ENCODE results near the gene FSTL4.
A peak's percentile ranks its signal among the peaks of the same experiment; 100 is the strongest.

FSTL4 gene

DNA sequence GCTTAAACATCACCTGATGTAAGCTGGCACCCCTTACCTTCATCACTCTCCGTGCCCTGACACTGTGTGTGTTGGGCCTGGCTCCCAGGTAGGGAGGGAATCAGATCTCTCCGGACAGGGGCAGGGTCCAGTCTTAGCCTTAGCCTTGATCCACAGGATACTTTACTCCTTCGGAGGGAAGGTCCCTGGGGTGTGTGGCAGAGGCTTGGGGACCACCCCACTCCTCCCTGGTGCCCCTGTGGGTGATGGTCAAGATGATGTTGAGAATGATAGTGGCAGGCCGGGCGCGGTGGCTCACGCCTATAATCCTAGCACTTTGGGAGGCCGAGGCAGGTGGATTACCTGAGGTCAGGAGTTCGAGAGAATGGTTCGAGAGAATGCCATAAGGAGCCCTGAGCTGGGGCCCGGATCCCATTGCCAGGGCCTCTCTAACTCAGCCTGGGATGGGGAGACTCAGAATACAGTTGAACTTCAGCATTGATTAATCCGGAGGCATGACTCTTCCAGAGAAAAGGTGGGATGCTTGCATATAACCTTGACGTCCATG lies 291.0 kb downstream of the FSTL4 start:
- Histone ChIP-seq H3K4me1 (ENCODE audit: insufficient read depth, poor library complexity, severe bottlenecking) (no peaks in the 10 kb centered on the region), H3K4me3 (ENCODE audit: severe bottlenecking) (no peak overlapping the region), H3K27me3 (ENCODE audit: insufficient read depth, poor library complexity, severe bottlenecking) (no peaks in the 10 kb centered on the region), H3K27ac (ENCODE audit: poor library complexity, severe bottlenecking) (no peak overlapping the region), H3K9me3 (ENCODE audit: severe bottlenecking) (no peaks in the 10 kb centered on the region), H3K36me3 (ENCODE audit: low read depth) (no peaks in the 10 kb centered on the region)
- ATAC-seq (ENCODE audit: low read depth): no peak
- TF ChIP-seq, protein P1, sequence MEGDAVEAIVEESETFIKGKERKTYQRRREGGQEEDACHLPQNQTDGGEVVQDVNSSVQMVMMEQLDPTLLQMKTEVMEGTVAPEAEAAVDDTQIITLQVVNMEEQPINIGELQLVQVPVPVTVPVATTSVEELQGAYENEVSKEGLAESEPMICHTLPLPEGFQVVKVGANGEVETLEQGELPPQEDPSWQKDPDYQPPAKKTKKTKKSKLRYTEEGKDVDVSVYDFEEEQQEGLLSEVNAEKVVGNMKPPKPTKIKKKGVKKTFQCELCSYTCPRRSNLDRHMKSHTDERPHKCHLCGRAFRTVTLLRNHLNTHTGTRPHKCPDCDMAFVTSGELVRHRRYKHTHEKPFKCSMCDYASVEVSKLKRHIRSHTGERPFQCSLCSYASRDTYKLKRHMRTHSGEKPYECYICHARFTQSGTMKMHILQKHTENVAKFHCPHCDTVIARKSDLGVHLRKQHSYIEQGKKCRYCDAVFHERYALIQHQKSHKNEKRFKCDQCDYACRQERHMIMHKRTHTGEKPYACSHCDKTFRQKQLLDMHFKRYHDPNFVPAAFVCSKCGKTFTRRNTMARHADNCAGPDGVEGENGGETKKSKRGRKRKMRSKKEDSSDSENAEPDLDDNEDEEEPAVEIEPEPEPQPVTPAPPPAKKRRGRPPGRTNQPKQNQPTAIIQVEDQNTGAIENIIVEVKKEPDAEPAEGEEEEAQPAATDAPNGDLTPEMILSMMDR (IDR thresholded peaks at IDR 0.05; ENCODE audit: poor library complexity, severe bottlenecking): no peak
- no peak for DNase-seq (ENCODE audit: low spot score)

DNA sequence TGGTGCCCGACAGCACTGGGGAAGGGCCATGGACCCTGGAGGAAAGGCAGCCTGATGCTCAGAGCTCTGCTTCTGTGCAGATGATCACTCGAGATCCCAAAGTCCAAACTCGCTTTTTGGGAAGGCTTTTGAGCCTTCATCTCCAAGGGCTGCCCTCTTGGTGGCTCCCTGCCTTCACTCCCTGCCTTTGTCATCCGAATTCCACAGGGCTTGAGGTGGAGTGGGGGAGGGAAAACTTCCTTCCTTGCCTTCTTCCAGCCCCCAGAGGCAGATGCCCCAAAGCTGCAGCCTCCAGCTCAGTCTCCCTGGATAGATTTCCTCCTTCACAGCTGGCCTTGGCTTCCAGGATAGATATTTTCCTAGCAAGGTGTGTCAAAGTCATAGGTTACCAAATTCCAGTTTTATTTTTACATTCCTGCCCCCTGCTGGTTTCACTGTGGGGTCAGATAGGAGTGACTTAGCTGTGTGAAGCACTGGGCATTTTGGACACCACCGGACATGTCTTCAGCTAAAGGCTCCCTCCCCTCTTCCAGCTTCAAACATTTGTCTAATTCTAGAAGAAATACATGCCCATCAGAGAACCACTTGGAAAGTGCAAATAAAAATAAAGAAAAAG lies 292.3 kb downstream of the FSTL4 start:
- H3K27ac ChIP-seq (ENCODE audit: poor library complexity, severe bottlenecking): no peak overlapping the region
- no peak overlapping the region for H3K4me3 ChIP-seq (ENCODE audit: severe bottlenecking)
- H3K9me3 ChIP-seq (ENCODE audit: severe bottlenecking): no peaks in the 10 kb centered on the region
- no peaks in the 10 kb centered on the region for H3K27me3 ChIP-seq (ENCODE audit: insufficient read depth, poor library complexity, severe bottlenecking)
- ATAC-seq (ENCODE audit: low read depth): peak; percentile 56
- H3K4me1 ChIP-seq (ENCODE audit: insufficient read depth, poor library complexity, severe bottlenecking): no peaks in the 10 kb centered on the region
- no peak for DNase-seq (ENCODE audit: low spot score)
- H3K36me3 ChIP-seq (ENCODE audit: low read depth): no peaks in the 10 kb centered on the region
- TF ChIP-seq, protein P1 (IDR thresholded peaks at IDR 0.05; ENCODE audit: poor library complexity, severe bottlenecking): peak; percentile 57

DNA sequence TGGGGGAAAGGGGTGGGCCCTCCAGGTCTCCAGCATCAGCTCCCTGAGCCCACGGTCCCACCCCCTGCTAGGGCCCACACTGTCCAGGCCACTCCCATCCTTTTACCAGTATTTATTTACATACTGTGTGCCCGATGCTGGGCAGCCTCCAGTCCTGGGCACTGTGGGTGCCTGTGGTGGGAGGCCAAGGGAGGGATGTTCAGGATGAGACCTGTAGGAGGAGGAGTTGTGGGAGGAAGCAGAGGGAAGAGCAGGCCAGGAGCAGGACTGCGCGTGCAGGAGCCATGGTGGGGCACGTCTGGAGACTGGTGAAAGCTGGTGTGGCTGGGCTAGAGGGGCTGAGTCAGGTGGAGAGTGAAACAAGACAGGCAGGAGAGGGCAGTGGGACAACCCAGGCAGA lies 293.1 kb downstream of the FSTL4 start:
- Histone ChIP-seq H3K36me3 (ENCODE audit: low read depth) (no peaks in the 10 kb centered on the region), H3K4me3 (ENCODE audit: severe bottlenecking) (no peak overlapping the region), H3K4me1 (ENCODE audit: insufficient read depth, poor library complexity, severe bottlenecking) (no peaks in the 10 kb centered on the region), H3K27me3 (ENCODE audit: insufficient read depth, poor library complexity, severe bottlenecking) (no peaks in the 10 kb centered on the region), H3K9me3 (ENCODE audit: severe bottlenecking) (no peaks in the 10 kb centered on the region), H3K27ac (ENCODE audit: poor library complexity, severe bottlenecking) (no peak overlapping the region)
- TF ChIP-seq, protein P1 (IDR thresholded peaks at IDR 0.05; ENCODE audit: poor library complexity, severe bottlenecking): no peak
- no peak for DNase-seq (ENCODE audit: low spot score)
- no peak for ATAC-seq (ENCODE audit: low read depth)

GRCh38 chr5:133317558-133317957 lies 294.8 kb downstream of the FSTL4 start:
- no peak for ATAC-seq (ENCODE audit: low read depth)
- Histone ChIP-seq H3K9me3 (ENCODE audit: severe bottlenecking) (no peaks in the 10 kb centered on the region), H3K36me3 (ENCODE audit: low read depth) (no peaks in the 10 kb centered on the region), H3K27ac (ENCODE audit: poor library complexity, severe bottlenecking) (no peak overlapping the region), H3K27me3 (ENCODE audit: insufficient read depth, poor library complexity, severe bottlenecking) (no peaks in the 10 kb centered on the region), H3K4me3 (ENCODE audit: severe bottlenecking) (no peak overlapping the region), H3K4me1 (ENCODE audit: insufficient read depth, poor library complexity, severe bottlenecking) (no peaks in the 10 kb centered on the region)
- TF ChIP-seq, protein P1 (IDR thresholded peaks at IDR 0.05; ENCODE audit: poor library complexity, severe bottlenecking): no peak
- no peak for DNase-seq (ENCODE audit: low spot score)

All from RWPE2 (cell line).